OCI-LY1 (cell line): ENCODE measurements around the gene KNG1.

Source experiments
- H2AFZ ChIP-seq: fragments of 200-600 bp; sonication (generic), shearing (Covaris generic); 2 replicates; pipeline ENCODE4 v1.6.0; 2014; ENCODE audit warnings: antibody characterized with exemption, mild to moderate bottlenecking, low read length
- H3F3A ChIP-seq: fragments of 200-600 bp; sonication (generic), shearing (Covaris generic); 2 replicates; pipeline ENCODE4 v1.6.0; 2014; ENCODE audit warnings: mild to moderate bottlenecking, antibody characterized with exemption, low read length, moderate library complexity; ENCODE audit not compliant: insufficient read depth
- H3K27ac ChIP-seq: fragments of 200-600 bp; sonication (generic); 2 replicates; pipeline ENCODE4 v1.5.1; 2014; ENCODE audit warnings: low read length, mixed run types, mild to moderate bottlenecking, low read depth; ENCODE audit not compliant: poor library complexity, severe bottlenecking
- H3K27me3 ChIP-seq: fragments of 200-600 bp; sonication (generic); 2 replicates; pipeline ENCODE4 v1.6.0; 2014; ENCODE audit warnings: antibody characterized with exemption, mild to moderate bottlenecking, low read length, moderate library complexity; ENCODE audit not compliant: insufficient read depth
- H3K36me3 ChIP-seq: fragments of 200-600 bp; sonication (generic); 2 replicates; pipeline ENCODE4 v1.6.1; 2014; ENCODE audit warnings: mild to moderate bottlenecking, antibody characterized with exemption, low read length, moderate library complexity, mixed read lengths; ENCODE audit not compliant: insufficient read depth
- H3K4me1 ChIP-seq: fragments of 200-600 bp; sonication (generic); 2 replicates; pipeline ENCODE4 v1.5.1; 2014; ENCODE audit warnings: mild to moderate bottlenecking, low read length, moderate library complexity; ENCODE audit not compliant: insufficient read depth, severe bottlenecking
- H3K4me2 ChIP-seq: fragments of 200-600 bp; sonication (generic), shearing (Covaris generic); 2 replicates; pipeline ENCODE4 v1.6.1; 2014; ENCODE audit warnings: low read length
- H3K4me3 ChIP-seq: fragments of 200-600 bp; sonication (generic); 2 replicates; pipeline ENCODE4 v1.5.1; 2014; ENCODE audit warnings: low read length, low read depth, mild to moderate bottlenecking, mixed read lengths; ENCODE audit not compliant: poor library complexity, severe bottlenecking
- H3K79me2 ChIP-seq: fragments of 200-600 bp; shearing (Covaris generic); 2 replicates; pipeline ENCODE4 v1.6.1; 2016; ENCODE audit warnings: mixed run types, low read length, mixed read lengths; ENCODE audit not compliant: insufficient read depth
- H3K9ac ChIP-seq: fragments of 200-600 bp; sonication (generic), shearing (Covaris generic); 2 replicates; pipeline ENCODE4 v1.6.1; 2014; ENCODE audit warnings: mild to moderate bottlenecking, low read length, mixed read lengths
- H3K9me2 ChIP-seq: fragments of 200-600 bp; sonication (generic), shearing (Covaris generic); 2 replicates; pipeline ENCODE4 v1.6.1; 2014; ENCODE audit warnings: low read depth, mild to moderate bottlenecking, low read length, mixed read lengths
- H3K9me3 ChIP-seq: fragments of 200-600 bp; shearing (Covaris generic); 2 replicates; pipeline ENCODE4 v1.6.1; 2014; ENCODE audit warnings: low read length, mixed read lengths
- H4K20me1 ChIP-seq: fragments of 200-600 bp; sonication (generic), shearing (Covaris generic); 2 replicates; pipeline ENCODE4 v1.6.0; 2016; ENCODE audit warnings: mild to moderate bottlenecking, low read length; ENCODE audit not compliant: insufficient read depth
- EZH2 ChIP-seq: fragments of 200-600 bp; sonication (generic), shearing (Covaris generic); IDR thresholded peaks from 2 replicates; pipeline ENCODE4 v1.8.0; 2017; ENCODE audit warnings: borderline replicate concordance, mixed run types, mild to moderate bottlenecking, antibody characterized with exemption, low read length, moderate library complexity, mixed read lengths
- TF ChIP-seq, protein P1 (sequence below): fragments of 200-600 bp; sonication (generic), shearing (Covaris generic); IDR thresholded peaks from 2 replicates; pipeline ENCODE4 v1.5.1; 2017; ENCODE audit warnings: mild to moderate bottlenecking, antibody characterized with exemption, low read length, moderate library complexity, mixed read lengths

The KNG1 gene

DNA sequence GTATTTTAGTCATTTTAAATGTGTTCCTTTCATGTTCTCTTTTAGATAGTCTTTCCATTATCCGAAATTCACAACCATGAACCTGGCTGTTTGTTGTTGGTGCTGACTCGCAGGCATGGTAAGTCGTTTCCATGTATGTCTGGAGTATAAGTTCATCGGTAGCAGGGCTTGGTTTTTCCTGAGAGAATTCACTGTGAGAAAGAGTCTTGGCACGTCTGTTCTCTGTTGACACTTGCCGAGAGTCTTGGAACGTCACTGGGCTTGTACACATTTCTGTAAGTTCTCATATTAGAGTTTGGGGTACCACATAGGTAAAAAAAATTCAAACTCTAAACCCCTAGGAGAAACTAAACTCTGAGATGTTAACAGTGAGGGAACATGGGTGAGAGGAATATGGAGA is 36.8 kb downstream of the KNG1 start:
- no peak overlapping the region for H3K4me3 ChIP-seq

DNA sequence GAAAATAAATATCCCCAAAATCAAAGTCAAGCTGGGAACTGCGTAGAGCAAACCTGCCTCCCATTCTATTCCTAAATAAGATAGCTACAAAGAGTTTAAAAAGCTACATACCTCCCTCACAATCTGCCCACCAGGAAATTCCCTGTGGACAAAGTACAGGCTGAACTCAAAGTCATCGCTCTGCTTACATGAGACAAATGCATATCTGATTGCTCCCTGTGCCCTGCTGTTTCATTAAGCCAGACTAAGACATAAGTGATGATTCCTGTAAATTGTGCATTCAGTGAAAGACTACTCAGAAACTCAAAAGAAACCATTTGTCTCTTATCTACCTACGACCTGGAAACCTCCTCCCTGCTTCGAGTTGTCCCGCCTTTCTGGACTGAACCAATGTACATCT is 37.7 kb downstream of the KNG1 start:
- H3K4me3 ChIP-seq, result no peak overlapping the region
- H3K27me3 ChIP-seq, result no peaks in the 10 kb centered on the region
- H4K20me1 ChIP-seq, result no peaks in the 10 kb centered on the region
- TF ChIP-seq EZH2, result no peak
- TF ChIP-seq, protein P1, sequence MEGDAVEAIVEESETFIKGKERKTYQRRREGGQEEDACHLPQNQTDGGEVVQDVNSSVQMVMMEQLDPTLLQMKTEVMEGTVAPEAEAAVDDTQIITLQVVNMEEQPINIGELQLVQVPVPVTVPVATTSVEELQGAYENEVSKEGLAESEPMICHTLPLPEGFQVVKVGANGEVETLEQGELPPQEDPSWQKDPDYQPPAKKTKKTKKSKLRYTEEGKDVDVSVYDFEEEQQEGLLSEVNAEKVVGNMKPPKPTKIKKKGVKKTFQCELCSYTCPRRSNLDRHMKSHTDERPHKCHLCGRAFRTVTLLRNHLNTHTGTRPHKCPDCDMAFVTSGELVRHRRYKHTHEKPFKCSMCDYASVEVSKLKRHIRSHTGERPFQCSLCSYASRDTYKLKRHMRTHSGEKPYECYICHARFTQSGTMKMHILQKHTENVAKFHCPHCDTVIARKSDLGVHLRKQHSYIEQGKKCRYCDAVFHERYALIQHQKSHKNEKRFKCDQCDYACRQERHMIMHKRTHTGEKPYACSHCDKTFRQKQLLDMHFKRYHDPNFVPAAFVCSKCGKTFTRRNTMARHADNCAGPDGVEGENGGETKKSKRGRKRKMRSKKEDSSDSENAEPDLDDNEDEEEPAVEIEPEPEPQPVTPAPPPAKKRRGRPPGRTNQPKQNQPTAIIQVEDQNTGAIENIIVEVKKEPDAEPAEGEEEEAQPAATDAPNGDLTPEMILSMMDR, result no peak
- H3F3A ChIP-seq, result no peaks in the 10 kb centered on the region
- no peaks in the 10 kb centered on the region for H3K79me2 ChIP-seq
- no peaks in the 10 kb centered on the region for H3K9me2 ChIP-seq
- no peaks in the 10 kb centered on the region for H3K36me3 ChIP-seq
- H3K9me3 ChIP-seq, result no peaks in the 10 kb centered on the region
- H2AFZ ChIP-seq, result no peak overlapping the region
- no peak overlapping the region for H3K9ac ChIP-seq
- no peak overlapping the region for H3K27ac ChIP-seq
- no peak overlapping the region for H3K4me2 ChIP-seq
- H3K4me1 ChIP-seq, result no peaks in the 10 kb centered on the region

More for the DNA sequence above, 36.8 kb downstream of the KNG1 start:
- TF ChIP-seq, protein P1, result no peak
- TF ChIP-seq EZH2, result no peak
- Histone ChIP-seq H3K9ac (no peak overlapping the region), H4K20me1 (no peaks in the 10 kb centered on the region), H3K79me2 (no peaks in the 10 kb centered on the region), H3K9me2 (no peaks in the 10 kb centered on the region), H3K27me3 (no peaks in the 10 kb centered on the region), H3K27ac (no peak overlapping the region), H3K4me2 (no peak overlapping the region), H3F3A (no peaks in the 10 kb centered on the region), H3K9me3 (no peaks in the 10 kb centered on the region), H3K36me3 (no peaks in the 10 kb centered on the region), H3K4me1 (no peaks in the 10 kb centered on the region), H2AFZ (no peak overlapping the region)

- Histone ChIP-seq H3K9me3 (no peaks in the 10 kb centered on the region), H3K4me2 (no peak overlapping the region), H3K4me1 (no peaks in the 10 kb centered on the region), H3K36me3 (no peaks in the 10 kb centered on the region), H2AFZ (no peak overlapping the region), H4K20me1 (no peaks in the 10 kb centered on the region), H3K79me2 (no peaks in the 10 kb centered on the region), H3K4me3 (no peak overlapping the region), H3K9ac (no peak overlapping the region), H3K27me3 (no peaks in the 10 kb centered on the region), H3F3A (no peaks in the 10 kb centered on the region), H3K9me2 (no peaks in the 10 kb centered on the region), H3K27ac (no peak overlapping the region)
- no peak for TF ChIP-seq EZH2
- TF ChIP-seq, protein P1, result no peak
Measured at GRCh38 chr3:186757214-186757613, 40.1 kb downstream of the KNG1 start.
